IMR-90 (cell line): ENCODE results near the gene CASZ1. TPM values are rescaled to one million over a fixed set of nuclear protein-coding genes. Genes with fewer than 3 reads are reported as not detected.

ENCODE experiments used
- ATAC-seq: fragments of 200-7000 bp; cut with Tn5 transposase; 2 replicates; pipeline ENCODE4 v1.9.1; 2020; ENCODE audit warnings: low read depth, mild to moderate bottlenecking, moderate library complexity
- BruUV-seq: library from RNA; stranded (reverse); fragments of 400-500 nt; replicated peaks from 2 replicates; lab custom pipeline; 2021; lab: Mats Ljungman, UMichigan
- CTCF ChIA-PET: fragments of 300-600 bp; formaldehyde crosslinking; extraction: SDS; loops from one replicate; lab custom pipeline; 2021; ENCODE audit warnings: antibody characterized with exemption; lab: Yijun Ruan, JAX
- POLR2A ChIA-PET: fragments of 300-600 bp; sonication (Branson Sonifier 250); formaldehyde crosslinking; loops from one replicate; lab custom pipeline; 2022; ENCODE audit warnings: antibody characterized with exemption; ENCODE audit not compliant: unreplicated experiment; lab: Charles Lee
- DNase-seq: peaks from one replicate; pipeline ENCODE4 v3.0.0; 2013
- H2AFZ ChIP-seq: replicated peaks from 2 replicates; pipeline ENCODE3; 2013; ENCODE audit warnings: low read length, mild to moderate bottlenecking; ENCODE audit not compliant: poor library complexity
- H2AK5ac ChIP-seq: 2 replicates; pipeline ENCODE4 v1.6.1; 2013; ENCODE audit warnings: low read depth, low read length, inconsistent platforms
- H2AK9ac ChIP-seq: replicated peaks from 2 replicates; pipeline ENCODE3; 2013; ENCODE audit warnings: mild to moderate bottlenecking, low read depth, low read length, moderate library complexity; ENCODE audit not compliant: poor library complexity
- H2BK120ac ChIP-seq: 2 replicates; pipeline ENCODE4 v1.6.1; 2013; ENCODE audit warnings: low read depth, low read length, inconsistent platforms
- H2BK15ac ChIP-seq: 3 replicates; pipeline ENCODE4 v1.6.1; 2013; ENCODE audit warnings: low read depth, low read length, inconsistent platforms
- H2BK20ac ChIP-seq: 2 replicates; pipeline ENCODE4 v1.6.1; 2013; ENCODE audit warnings: low read depth, mild to moderate bottlenecking, inconsistent platforms, low read length, moderate library complexity
- H2BK5ac ChIP-seq: 2 replicates; pipeline ENCODE4 v1.6.1; 2013; ENCODE audit warnings: mild to moderate bottlenecking, low read depth, low read length, inconsistent platforms; ENCODE audit not compliant: poor library complexity, severe bottlenecking
- H3K14ac ChIP-seq: replicated peaks from 2 replicates; pipeline ENCODE4 v1.6.1; 2013; ENCODE audit warnings: low read depth, low read length, inconsistent platforms
- H3K18ac ChIP-seq: 2 replicates; pipeline ENCODE4 v1.6.1; 2013; ENCODE audit warnings: low read depth, low read length, control low read depth
- H3K23ac ChIP-seq: 2 replicates; pipeline ENCODE4 v1.6.1; 2013; ENCODE audit warnings: low read depth, low read length, inconsistent platforms
- H3K27ac ChIP-seq: 2 replicates; pipeline ENCODE4 v1.5.1; 2013; ENCODE audit warnings: mild to moderate bottlenecking, control low read depth, low read length; ENCODE audit not compliant: insufficient read depth
- H3K27me3 ChIP-seq: 2 replicates; pipeline ENCODE4 v1.6.1; 2013; ENCODE audit warnings: low read length; ENCODE audit not compliant: control insufficient read depth, insufficient read depth
- H3K36me3 ChIP-seq: 2 replicates; pipeline ENCODE4 v1.6.1; 2013; ENCODE audit warnings: low read length, mixed read lengths; ENCODE audit not compliant: control insufficient read depth, insufficient read depth
- H3K4ac ChIP-seq: 2 replicates; pipeline ENCODE4 v1.6.1; 2013; ENCODE audit warnings: low read depth, low read length, inconsistent platforms
- H3K4me1 ChIP-seq: 2 replicates; pipeline ENCODE4 v1.6.1; 2013; ENCODE audit warnings: low read length, mixed read lengths; ENCODE audit not compliant: control insufficient read depth, insufficient read depth
- H3K4me2 ChIP-seq: 2 replicates; pipeline ENCODE4 v1.6.1; 2013; ENCODE audit warnings: low read depth, mild to moderate bottlenecking, control low read depth, low read length, moderate library complexity
- H3K4me3 ChIP-seq: 2 replicates; pipeline ENCODE4 v1.5.1; 2013; ENCODE audit warnings: low read depth, mild to moderate bottlenecking, control low read depth, low read length, moderate library complexity; ENCODE audit not compliant: insufficient read depth
- H3K56ac ChIP-seq: 2 replicates; pipeline ENCODE4 v1.6.1; 2013; ENCODE audit warnings: low read length, inconsistent platforms; ENCODE audit not compliant: insufficient read depth; ENCODE audit errors: extremely low read depth
- H3K79me1 ChIP-seq, 2 experiments: 2 replicates each; pipeline ENCODE4 v1.6.1; 2013; ENCODE audit warnings: low read length in 2 of 2, inconsistent platforms in 1 of 2, low read depth in 1 of 2
- H3K9ac ChIP-seq: 2 replicates; pipeline ENCODE4 v1.6.1; 2013; ENCODE audit warnings: low read depth, low read length, control low read depth
- H3K9me1 ChIP-seq: 2 replicates; pipeline ENCODE4 v1.6.1; 2013; ENCODE audit warnings: low read length, inconsistent platforms; ENCODE audit not compliant: insufficient read depth
- H3K9me3 ChIP-seq: 2 replicates; pipeline ENCODE4 v1.6.1; 2013; ENCODE audit warnings: low read length; ENCODE audit not compliant: control insufficient read depth, insufficient read depth
- H4K20me1 ChIP-seq: 2 replicates; pipeline ENCODE4 v1.6.1; 2013; ENCODE audit warnings: low read length, inconsistent platforms; ENCODE audit not compliant: insufficient read depth
- H4K5ac ChIP-seq: 2 replicates; pipeline ENCODE4 v1.6.1; 2013; ENCODE audit warnings: mild to moderate bottlenecking, low read depth, low read length, control low read depth
- H4K8ac ChIP-seq, 2 experiments: 2 replicates each; pipeline ENCODE4 v1.6.1; 2013; ENCODE audit warnings: low read depth in 2 of 2, low read length in 2 of 2, control low read depth in 1 of 2, inconsistent platforms in 1 of 2
- H4K91ac ChIP-seq: 2 replicates; pipeline ENCODE4 v1.6.1; 2013; ENCODE audit warnings: low read depth, low read length, inconsistent platforms; ENCODE audit not compliant: insufficient read depth
- CEBPB ChIP-seq: IDR thresholded peaks from 2 replicates; pipeline ENCODE4 v1.6.1; 2012; ENCODE audit warnings: low read depth, low read length, improper control_type of control experiment
- CHD1 ChIP-seq: IDR thresholded peaks from 2 replicates; pipeline ENCODE4 v1.6.1; 2012; ENCODE audit warnings: low read depth, low read length, improper control_type of control experiment
- CTCF ChIP-seq: conservative IDR thresholded peaks from 2 replicates; pipeline ENCODE4 v1.5.1; 2012; ENCODE audit warnings: mild to moderate bottlenecking, low read depth, low read length, improper control_type of control experiment
- ELK1 ChIP-seq: fragments of 150-350 bp; IDR thresholded peaks from 2 replicates; pipeline ENCODE4 v1.6.1; 2016; ENCODE audit warnings: low read depth, mild to moderate bottlenecking, low read length, moderate library complexity, borderline replicate concordance
- FOS ChIP-seq: fragments of 150-350 bp; IDR thresholded peaks from 2 replicates; pipeline ENCODE4 v1.6.1; 2016; ENCODE audit warnings: low read depth, low read length
- MAFK ChIP-seq: IDR thresholded peaks from 2 replicates; pipeline ENCODE4 v1.6.1; 2012; ENCODE audit warnings: low read depth, low read length, improper control_type of control experiment
- MAZ ChIP-seq: IDR thresholded peaks from 2 replicates; pipeline ENCODE4 v1.6.1; 2012; ENCODE audit warnings: low read depth, mild to moderate bottlenecking, low read length, improper control_type of control experiment, moderate library complexity, borderline replicate concordance
- NFE2L2 ChIP-seq: fragments of 150-350 bp; IDR thresholded peaks from 2 replicates; pipeline ENCODE4 v1.6.1; 2016; ENCODE audit warnings: low read depth, mild to moderate bottlenecking, low read length
- POLR2A ChIP-seq: IDR thresholded peaks from 2 replicates; pipeline ENCODE4 v1.6.1; 2012; ENCODE audit warnings: mild to moderate bottlenecking, low read depth, low read length
- RAD21 ChIP-seq: IDR thresholded peaks from 2 replicates; pipeline ENCODE4 v1.6.1; 2012; ENCODE audit warnings: low read length, improper control_type of control experiment
- RCOR1 ChIP-seq: IDR thresholded peaks from 2 replicates; pipeline ENCODE4 v1.6.1; 2012; ENCODE audit warnings: mild to moderate bottlenecking, low read length, improper control_type of control experiment; ENCODE audit not compliant: insufficient replicate concordance
- RFX5 ChIP-seq: IDR thresholded peaks from 2 replicates; pipeline ENCODE4 v1.8.0; 2012; ENCODE audit warnings: low read depth, mild to moderate bottlenecking, low read length, moderate library complexity
- SMC3 ChIP-seq: fragments of 150-350 bp; IDR thresholded peaks from 2 replicates; pipeline ENCODE4 v1.6.1; 2016; ENCODE audit warnings: low read depth, mild to moderate bottlenecking, antibody characterized with exemption, low read length, moderate library complexity
- USF2 ChIP-seq: fragments of 150-350 bp; IDR thresholded peaks from 2 replicates; pipeline ENCODE4 v1.6.1; 2017; ENCODE audit warnings: mild to moderate bottlenecking, antibody characterized with exemption, low read length, low read depth
- WGBS, 2 experiments: methylation state at CpG; one replicate each; pipeline versions ENCODE4 v1.1.5 to v1.1.7; 2013; ENCODE audit warnings: missing lambda C conversion rate in 2 of 2; ENCODE audit not compliant: insufficient read length in 1 of 2; ENCODE audit errors: extremely low coverage in 2 of 2; 5-methylcytosine and 5-hydroxymethylcytosine counted together
- dilution Hi-C: fragments of 300-500 bp; cut with HindIII; formaldehyde crosslinking; loops from one replicate; pipeline ENCODE4 v1.14.3; 2018; ENCODE audit warnings: low sequenced_read_pairs; ENCODE audit not compliant: unreplicated experiment
- in situ Hi-C: fragments of 300-500 bp; cut with MboI; formaldehyde crosslinking; loops from 3 replicates; pipeline ENCODE4 v1.14.3; 2019; ENCODE audit warnings: low sequenced_read_pairs, inconsistent platforms, mixed read lengths
- intact Hi-C: fragments of 100-400 bp; cut with micrococcal nuclease; formaldehyde crosslinking; loops from 2 replicates; pipeline ENCODE4 v1.10.0; 2022
- polyA plus RNA-seq, 3 experiments: library from polyadenylated mRNA; depleted of rRNA; stranded (reverse); fragments of >200 nt; gene quantifications; 2 replicates each; pipeline ENCODE4 v1.2.3, GENCODE V29; 2012; ENCODE audit warnings: low replicate concordance in 1 of 3
- total RNA-seq: library from RNA; depleted of rRNA; stranded (reverse); fragments of >200 nt; gene quantifications from 2 replicates; pipeline ENCODE4 v1.2.3, GENCODE V29; 2012

Gene CASZ1
- total and polyA plus RNA-seq, 2 of the 4 experiments (the other 2 are of a cell fraction), result 0.18 to 0.24 TPM

- no peak for ATAC-seq
- no peak overlapping the region for H4K8ac ChIP-seq
- H3K56ac ChIP-seq, result no peak overlapping the region
- BruUV-seq, result no TSS peak
- no peak for TF ChIP-seq CHD1
- TF ChIP-seq FOS, result no peak
- TF ChIP-seq CEBPB, result no peak
- TF ChIP-seq RCOR1, result no peak
- no peak for TF ChIP-seq CTCF
- TF ChIP-seq USF2, result no peak
- no peak for TF ChIP-seq POLR2A
- TF ChIP-seq RFX5, result no peak
- TF ChIP-seq ELK1, result no peak
- TF ChIP-seq MAFK, result no peak
- TF ChIP-seq MAZ, result no peak
- TF ChIP-seq NFE2L2, result no peak
- TF ChIP-seq RAD21, result no peak
- no peak for TF ChIP-seq SMC3
- in situ Hi-C loops (no loop called here), intact Hi-C loops (no loop called here), dilution Hi-C loops (no loop called here)
- no peak overlapping the region for H3K4me2 ChIP-seq
- H3K18ac ChIP-seq, result no peak overlapping the region
- H3K4me3 ChIP-seq, result no peak overlapping the region
- H2BK120ac ChIP-seq, result no peak overlapping the region
- POLR2A ChIA-PET, result no interaction called here
- H3K36me3 ChIP-seq, result no peaks in the 10 kb centered on the region
- H3K23ac ChIP-seq, result no peak overlapping the region
- no peak overlapping the region for H2AK5ac ChIP-seq
- H2BK20ac ChIP-seq, result no peak overlapping the region
- no peak for DNase-seq
- peaks cover 3% of the 10 kb centered on the region; the same call in 1 of the 2 replicates for H3K4me1 ChIP-seq
- H2AK9ac ChIP-seq, result no peak overlapping the region
- H3K79me1 ChIP-seq, result no peaks in the 10 kb centered on the region
- H2BK5ac ChIP-seq, result no peak overlapping the region
- H3K27ac ChIP-seq, result no peak overlapping the region
- no peak overlapping the region for H3K9ac ChIP-seq
- H2AFZ ChIP-seq, result peak overlapping the region; percentile 11
- no peak overlapping the region for H3K4ac ChIP-seq
- H4K5ac ChIP-seq, result no peak overlapping the region
- H3K27me3 ChIP-seq, result peaks cover 3% of the 10 kb centered on the region; the same call in 1 of the 2 replicates
- no peak overlapping the region for H4K91ac ChIP-seq
- H3K9me1 ChIP-seq, result no peaks in the 10 kb centered on the region
- CTCF ChIA-PET, result no interaction called here
- H3K9me3 ChIP-seq, result no peaks in the 10 kb centered on the region
- no peak overlapping the region for H2BK15ac ChIP-seq
- 92% methylated on average over 31 of the region's 52 CpGs; no CpG with 5 or more reads in 1 of the 2 experiments for WGBS, 2 experiments
- H4K20me1 ChIP-seq, result no peaks in the 10 kb centered on the region
- no peak overlapping the region for H3K14ac ChIP-seq
Measured at GRCh38 chr1:10659646-10660540, 136.6 kb downstream of the CASZ1 start.
